GM10266 (cell line): ENCODE data around the gene TNFSF13B.
"Not testable (repeated sequence)": the region's sequence is repeated elsewhere in the genome, so short reads cannot be mapped to it uniquely, and the experiment has no call there.

Experiments used
- DNase-seq: peaks from one replicate; pipeline ENCODE4 v3.0.0; 2012; ENCODE audit errors: extremely low spot score
- TF ChIP-seq, protein P1 (sequence below): IDR thresholded peaks from 2 replicates; pipeline ENCODE4 v1.5.1; 2012; ENCODE audit warnings: mild to moderate bottlenecking, low read depth; ENCODE audit not compliant: control insufficient read depth, insufficient read depth; ENCODE audit errors: missing control alignments

Gene TNFSF13B

DNA sequence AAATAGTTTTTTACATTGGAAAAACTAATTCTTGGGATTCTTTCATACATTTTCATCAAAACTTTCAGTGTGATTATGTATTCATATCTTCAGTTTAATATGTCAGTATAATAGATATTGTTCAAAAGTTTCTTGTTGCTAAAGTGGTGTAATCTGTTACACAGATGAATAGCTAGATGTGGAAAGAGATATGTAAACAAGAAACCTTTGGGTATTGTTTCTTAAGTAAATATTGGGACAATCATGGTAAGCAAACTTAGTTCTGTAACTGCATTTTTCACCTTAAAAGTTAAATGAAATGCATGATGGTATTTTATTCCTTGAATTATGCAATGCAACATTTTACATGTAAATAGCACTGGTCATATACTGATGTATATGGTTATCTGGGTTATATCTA lies 39.1 kb upstream of the TNFSF13B start:
- TF ChIP-seq, protein P1, sequence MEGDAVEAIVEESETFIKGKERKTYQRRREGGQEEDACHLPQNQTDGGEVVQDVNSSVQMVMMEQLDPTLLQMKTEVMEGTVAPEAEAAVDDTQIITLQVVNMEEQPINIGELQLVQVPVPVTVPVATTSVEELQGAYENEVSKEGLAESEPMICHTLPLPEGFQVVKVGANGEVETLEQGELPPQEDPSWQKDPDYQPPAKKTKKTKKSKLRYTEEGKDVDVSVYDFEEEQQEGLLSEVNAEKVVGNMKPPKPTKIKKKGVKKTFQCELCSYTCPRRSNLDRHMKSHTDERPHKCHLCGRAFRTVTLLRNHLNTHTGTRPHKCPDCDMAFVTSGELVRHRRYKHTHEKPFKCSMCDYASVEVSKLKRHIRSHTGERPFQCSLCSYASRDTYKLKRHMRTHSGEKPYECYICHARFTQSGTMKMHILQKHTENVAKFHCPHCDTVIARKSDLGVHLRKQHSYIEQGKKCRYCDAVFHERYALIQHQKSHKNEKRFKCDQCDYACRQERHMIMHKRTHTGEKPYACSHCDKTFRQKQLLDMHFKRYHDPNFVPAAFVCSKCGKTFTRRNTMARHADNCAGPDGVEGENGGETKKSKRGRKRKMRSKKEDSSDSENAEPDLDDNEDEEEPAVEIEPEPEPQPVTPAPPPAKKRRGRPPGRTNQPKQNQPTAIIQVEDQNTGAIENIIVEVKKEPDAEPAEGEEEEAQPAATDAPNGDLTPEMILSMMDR = no peak
- no peak for DNase-seq

DNA sequence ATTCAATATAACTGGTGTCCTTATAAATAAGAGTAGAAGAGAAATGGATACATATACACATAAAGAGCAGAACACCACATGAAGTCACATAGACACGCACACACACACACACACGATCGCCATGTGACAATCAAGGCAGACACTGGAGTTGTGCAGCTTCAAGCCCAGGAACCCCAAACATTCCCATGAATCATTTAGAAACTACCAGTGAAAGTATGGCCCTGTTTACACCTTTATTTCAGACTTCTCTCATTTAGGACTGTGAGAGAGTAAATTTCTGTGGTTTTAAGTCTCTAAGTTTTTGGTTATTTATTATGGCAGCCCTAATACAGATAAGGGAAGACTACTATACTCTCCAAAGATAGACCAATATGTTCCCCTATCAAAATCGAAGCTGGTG lies 20.4 kb upstream of the TNFSF13B start:
- TF ChIP-seq, protein P1 = no peak
- DNase-seq = no peak

DNA sequence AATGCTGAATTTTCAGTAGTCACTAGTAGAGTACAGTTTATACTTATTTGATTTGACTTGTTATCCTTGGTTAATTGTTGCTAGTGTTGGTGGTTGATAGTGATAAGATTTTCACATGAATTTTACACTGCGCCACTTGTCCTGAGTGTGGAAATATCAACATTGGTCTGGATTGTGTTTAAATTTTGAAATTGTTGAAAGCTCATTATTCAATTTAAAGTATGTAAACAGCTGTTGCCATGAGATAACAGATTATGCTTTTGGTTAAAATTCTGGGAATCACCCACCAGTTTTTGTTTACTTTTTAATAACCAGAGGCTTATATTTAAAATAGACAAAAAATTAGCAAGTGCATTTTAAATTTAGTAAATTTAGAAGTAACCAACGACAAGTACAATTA lies 12.3 kb upstream of the TNFSF13B start:
- TF ChIP-seq, protein P1 = no peak
- no peak for DNase-seq

DNA sequence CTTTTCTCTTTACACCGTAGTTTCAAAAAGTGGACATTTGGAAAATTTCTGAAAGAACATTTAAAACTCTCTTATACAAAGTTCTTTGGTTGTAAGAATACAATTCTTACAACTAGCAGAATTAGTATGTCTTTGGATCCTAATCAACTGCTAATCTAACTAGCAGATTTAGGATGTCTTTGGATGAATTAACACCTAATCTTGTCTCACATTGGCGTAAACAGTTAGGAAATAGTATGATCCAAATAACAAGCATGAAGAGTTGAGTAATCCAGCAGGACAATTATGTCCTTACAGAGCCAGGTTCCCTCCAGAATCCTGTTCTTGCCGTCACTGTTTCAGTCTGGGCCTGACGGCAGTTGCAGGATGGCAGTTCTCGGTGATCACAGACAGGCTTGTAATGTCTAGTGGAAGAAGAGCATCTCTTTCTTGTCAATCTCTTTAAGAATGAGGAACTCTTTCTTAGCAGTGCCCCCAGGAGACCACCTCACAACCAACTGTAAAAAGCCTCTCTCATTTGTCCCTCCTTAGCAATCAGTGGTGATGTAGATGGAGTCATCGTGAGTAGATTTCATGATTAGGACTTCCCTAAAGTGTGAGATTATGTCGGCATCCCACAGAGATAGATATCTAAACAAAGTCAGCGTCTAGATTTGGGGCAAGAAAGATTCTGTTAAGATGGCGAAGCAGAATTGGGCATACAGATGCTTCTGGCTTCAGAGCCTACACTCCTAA lies 5.7 kb upstream of the TNFSF13B start:
- DNase-seq = no peak
- TF ChIP-seq, protein P1 = no peak

DNA sequence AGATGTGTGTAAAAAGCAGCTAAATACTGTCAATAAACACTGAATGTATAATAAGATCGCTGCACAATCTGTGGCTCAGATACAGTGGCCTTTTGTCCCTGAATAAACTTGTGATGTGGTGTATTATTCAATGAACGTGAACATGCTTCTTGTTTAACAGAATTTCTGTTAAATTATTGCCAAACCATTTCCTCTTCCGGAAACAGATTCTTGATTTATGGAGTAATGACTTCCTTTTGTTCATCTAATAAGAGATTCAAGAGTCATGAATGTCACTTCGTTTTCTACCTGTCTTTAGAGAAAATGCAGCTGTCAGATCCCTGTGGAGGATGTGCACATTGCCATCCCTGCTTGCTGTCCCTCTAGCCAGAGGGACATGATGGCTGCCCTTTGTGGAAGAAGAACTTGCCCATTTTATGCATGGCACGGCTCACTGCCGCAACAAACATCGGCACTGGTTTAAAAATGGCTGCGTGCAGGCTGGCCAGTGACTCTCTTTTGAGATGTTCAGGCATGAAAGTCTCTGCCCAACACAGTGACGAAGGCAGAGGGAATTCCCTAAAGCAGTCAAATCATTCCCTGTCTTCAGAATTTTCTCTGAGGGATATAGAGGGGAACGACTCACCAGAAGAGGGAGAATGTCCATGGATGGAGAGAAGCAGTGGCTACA lies 3.1 kb upstream of the TNFSF13B start:
- TF ChIP-seq, protein P1 = no peak
- DNase-seq = no peak

DNA sequence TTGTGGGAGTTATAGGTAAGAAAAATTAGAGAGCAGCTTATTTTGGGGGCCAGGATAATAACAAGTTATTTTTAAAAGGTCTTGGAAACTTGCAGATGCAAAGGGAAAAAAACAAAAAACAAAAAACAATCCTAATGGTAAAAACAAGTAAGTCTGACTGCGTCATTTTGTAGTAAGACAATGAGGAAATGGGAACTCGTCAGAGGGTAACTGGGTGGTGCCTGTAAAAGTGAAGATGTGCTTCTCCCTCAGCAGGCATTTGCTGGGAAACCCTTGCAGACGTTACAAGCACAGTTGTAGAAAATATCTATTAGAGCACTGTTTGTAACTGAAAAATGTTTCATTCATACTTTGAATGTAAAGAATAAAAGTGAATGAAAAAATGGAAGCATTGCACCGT lies 2.2 kb upstream of the TNFSF13B start:
- DNase-seq = no peak
- TF ChIP-seq, protein P1 = no peak

DNA sequence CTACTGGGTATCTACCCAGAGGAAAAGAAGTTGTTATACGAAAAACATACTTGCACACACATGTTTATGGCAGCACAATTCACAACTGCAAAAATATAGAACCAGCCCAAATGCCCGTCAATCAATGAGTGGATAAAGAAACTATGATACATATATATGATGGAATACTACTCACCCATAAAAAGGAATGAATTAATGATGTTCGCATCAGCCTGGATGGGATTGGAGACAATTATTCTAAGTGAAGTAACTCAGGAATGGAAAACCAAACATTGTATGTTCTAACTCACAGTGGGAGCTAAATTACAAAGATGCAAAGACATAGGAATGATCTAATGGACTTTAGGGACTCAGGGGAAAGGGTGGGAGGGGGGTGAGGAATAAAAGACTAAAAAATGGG lies 1.7 kb upstream of the TNFSF13B start:
- not testable (repeated sequence) for DNase-seq
